OCI-LY3 (cell line): ENCODE data around the gene COQ8A.

Experiments
- CTCF ChIP-seq: fragments of 200-600, 300-600 bp; sonication (generic); IDR thresholded peaks from 2 replicates; pipeline ENCODE4 v1.5.1; 2014; ENCODE audit warnings: antibody characterized with exemption, low read length, low read depth
- EZH2phosphoT487 ChIP-seq: fragments of 200-600 bp; shearing (Covaris generic); IDR thresholded peaks from 2 replicates; pipeline ENCODE4 v1.6.1; 2018; ENCODE audit warnings: antibody characterized with exemption, mixed run types, low read depth

- TF ChIP-seq CTCF = no peak
- no peak for TF ChIP-seq EZH2phosphoT487
These were observed 41.3 kb downstream of the COQ8A start for GRCh38 chr1:226981386-226981817.
